PC-9 (cell line): ENCODE data around the gene IRF7. TPM values are rescaled to one million over a fixed set of nuclear protein-coding genes. Genes with fewer than 3 reads are reported as not detected.

Source experiments
- microRNA-seq: library from miRNA; unstranded; fragments of <30 nt; microRNA quantifications from one replicate; pipeline ENCODE4 v1.2.0, GENCODE V29; 2021; ENCODE audit warnings: borderline number of aligned reads, borderline replicate concordance
- total RNA-seq: library from RNA; stranded (reverse); gene quantifications from 2 replicates; pipeline ENCODE4 v1.2.3, GENCODE V29; 2021

The IRF7 gene
- total RNA-seq, 1 experiment from 2014 or later = 10.7 TPM

Small RNA genes lying within 50 kb of the gene (microRNA-seq; reads per million reads assigned to microRNA genes)
- gene MIR210 = 173 reads per million, percentile 57 among the genes with 10 or more reads in this experiment

Other genes starting within 250 kb of the IRF7 start
- 4.7 and 6.1 TPM in 2 replicates for gene B4GALNT4, start 246.5 kb downstream of the IRF7 start, total RNA-seq
- gene PKP3, start 221.7 kb downstream of the IRF7 start, total RNA-seq = 83.7 and 109 TPM in 2 replicates
- 78.9 and 98.3 TPM in 2 replicates for gene SIGIRR, start 201.0 kb downstream of the IRF7 start, total RNA-seq
- 18.1 and 27.6 TPM in 2 replicates for gene ANO9, start 173.9 kb downstream of the IRF7 start, total RNA-seq
- gene PTDSS2, start 165.7 kb downstream of the IRF7 start, total RNA-seq = 32.5 and 38.8 TPM in 2 replicates
- 87.8 and 104 TPM in 2 replicates for gene RNH1, start 108.7 kb downstream of the IRF7 start, total RNA-seq
- 47.2 and 47.5 TPM in 2 replicates for gene HRAS, start 80.4 kb downstream of the IRF7 start, total RNA-seq
- 5.0 and 6.3 TPM in 2 replicates for gene LRRC56, start 78.4 kb downstream of the IRF7 start, total RNA-seq
- 12.8 and 16.3 TPM in 2 replicates for gene LMNTD2, start 55.2 kb downstream of the IRF7 start, total RNA-seq
- 36.2 and 40.8 TPM in 2 replicates for gene RASSF7, start 55.0 kb downstream of the IRF7 start, total RNA-seq
- gene PHRF1, start 39.5 kb downstream of the IRF7 start, total RNA-seq = 21.7 and 24.5 TPM in 2 replicates
- gene CDHR5, start 9.0 kb upstream of the IRF7 start, total RNA-seq = not detected in 2 replicates
- gene SCT, start 11.2 kb upstream of the IRF7 start, total RNA-seq = not detected in 2 replicates
- gene DRD4, start 21.3 kb upstream of the IRF7 start, total RNA-seq = 0.35 and 1.4 TPM in 2 replicates
- gene DEAF1, start 79.3 kb upstream of the IRF7 start, total RNA-seq = 36.9 and 44.4 TPM in 2 replicates
- gene TMEM80, start 79.9 kb upstream of the IRF7 start, total RNA-seq = 34.0 and 36.6 TPM in 2 replicates
- gene EPS8L2, start 90.3 kb upstream of the IRF7 start, total RNA-seq = 228 and 229 TPM in 2 replicates
- gene TALDO1, start 131.5 kb upstream of the IRF7 start, total RNA-seq = 434 and 446 TPM in 2 replicates
- gene GATD1, start 161.5 kb upstream of the IRF7 start, total RNA-seq = 52.7 and 61.9 TPM in 2 replicates
- gene CEND1, start 174.1 kb upstream of the IRF7 start, total RNA-seq = not detected in 2 replicates
- gene SLC25A22, start 182.3 kb upstream of the IRF7 start, total RNA-seq = 24.6 and 25.8 TPM in 2 replicates
- 16.7 and 24.3 TPM in 2 replicates for gene PIDD1, start 189.3 kb upstream of the IRF7 start, total RNA-seq
- 1,270 and 1,465 TPM in 2 replicates for gene RPLP2, start 194.0 kb upstream of the IRF7 start, total RNA-seq
- 137 and 142 TPM in 2 replicates for gene PNPLA2, start 203.0 kb upstream of the IRF7 start, total RNA-seq
- gene CRACR2B, start 212.0 kb upstream of the IRF7 start, total RNA-seq = 17.5 and 21.2 TPM in 2 replicates
- 184 and 199 TPM in 2 replicates for gene CD151, start 217.0 kb upstream of the IRF7 start, total RNA-seq
- gene POLR2L, start 226.6 kb upstream of the IRF7 start, total RNA-seq = 87.4 and 99.7 TPM in 2 replicates
- gene TSPAN4, start 226.9 kb upstream of the IRF7 start, total RNA-seq = 30.4 and 43.6 TPM in 2 replicates